Body of pancreas (tissue), 4 donors: ENCODE results near the gene ZFP57.

Source experiments
- CTCF ChIP-seq, 7 experiments: fragments of 450-650 bp in 4 of 7; fragments of 200-600 bp in 3 of 7; sonication (generic) in 3 of 7; IDR thresholded peaks; one replicate each; pipeline ENCODE4 v1.5.1; 2016 to 2019; ENCODE audit warnings: antibody characterized with exemption in 7 of 7
- POLR2A ChIP-seq, 3 donors: fragments of 450-650 bp; IDR thresholded peaks; one replicate each; pipeline ENCODE4 v1.6.1; 2016; ENCODE audit warnings: antibody characterized with exemption in 3 of 3, mild to moderate bottlenecking in 2 of 3

- TF ChIP-seq CTCF (IDR thresholded peaks at IDR 0.05) (no peak), POLR2A (IDR thresholded peaks at IDR 0.05) (no peak)
These were observed 536 bp downstream of the ZFP57 start for GRCh38 chr6:29680416-29680815.
